ENCODE measurements around the gene ZNF668. TPM values are rescaled to one million over a fixed set of nuclear protein-coding genes. Genes with fewer than 3 reads are reported as not detected.

ZNF668 gene
- total and polyA plus RNA-seq, 2 of the 4 experiments (the other 2 are of a cell fraction): 4.5 to 11.6 TPM

GRCh38 chr16:31089199-31089598 is 15.2 kb upstream of the ZNF668 start:
- Histone ChIP-seq H2AK5ac (ENCODE audit: low read depth, low read length) (no peak overlapping the region), H3K4me3 (ENCODE audit: insufficient read depth, low read depth, low read length) (no peak overlapping the region), H3K27me3 (ENCODE audit: control insufficient read depth, insufficient read depth, low read length) (no peaks in the 10 kb centered on the region), H3K9me3 (ENCODE audit: control insufficient read depth, insufficient read depth, low read length) (no peaks in the 10 kb centered on the region), H4K91ac (ENCODE audit: insufficient read depth, low read depth, low read length) (no peak overlapping the region), H3K4me2 (ENCODE audit: low read depth, low read length) (no peak overlapping the region), H3K4ac (ENCODE audit: low read depth, low read length) (no peak overlapping the region), H2AFZ (replicated peaks; ENCODE audit: low read length, poor library complexity) (no peak overlapping the region), H2BK120ac (ENCODE audit: low read depth, low read length) (no peak overlapping the region), H4K8ac (ENCODE audit: low read depth in 2 of 2, low read length in 2 of 2) (no peak overlapping the region), H3K27ac (ENCODE audit: insufficient read depth, low read length) (no peak overlapping the region), H3K9me1 (ENCODE audit: insufficient read depth, low read length) (peaks cover 10% of the 10 kb centered on the region), H2BK15ac (ENCODE audit: low read depth, low read length) (no peak overlapping the region), H2AK9ac (replicated peaks; ENCODE audit: low read depth, low read length, poor library complexity) (peak overlapping the region; percentile 5), H2BK5ac (ENCODE audit: low read depth, low read length, poor library complexity, severe bottlenecking) (no peak overlapping the region), H3K23ac (ENCODE audit: low read depth, low read length) (no peak overlapping the region), H3K56ac (ENCODE audit: extremely low read depth, insufficient read depth, low read length) (no peak overlapping the region), H3K18ac (ENCODE audit: low read depth, low read length) (no peak overlapping the region), H3K14ac (replicated peaks; ENCODE audit: low read depth, low read length) (no peak overlapping the region), H3K4me1 (ENCODE audit: control insufficient read depth, insufficient read depth, low read length) (peaks cover 3% of the 10 kb centered on the region), H3K79me1 (ENCODE audit: low read depth in 1 of 2, low read length in 2 of 2) (peaks cover 32 to 62% of the 10 kb centered on the region in 2 experiments), H3K36me3 (ENCODE audit: control insufficient read depth, insufficient read depth, low read length) (peaks cover 40% of the 10 kb centered on the region), H4K20me1 (ENCODE audit: insufficient read depth, low read length) (peaks cover 14% of the 10 kb centered on the region), H3K9ac (ENCODE audit: low read depth, low read length) (no peak overlapping the region), H4K5ac (ENCODE audit: low read depth, low read length) (no peak overlapping the region), H2BK20ac (ENCODE audit: low read depth, low read length) (no peak overlapping the region)
- no peak for ATAC-seq (ENCODE audit: low read depth)
- intact Hi-C loops (cut with micrococcal nuclease) (no loop called here), in situ Hi-C loops (cut with MboI; ENCODE audit: low sequenced_read_pairs) (loop anchor here (10.0 kb wide), 1 partner anchor 104 kb away; the partner anchor contains the start of gene HSD3B7), dilution Hi-C loops (cut with HindIII; ENCODE audit: low sequenced_read_pairs, unreplicated experiment) (no loop called here)
- ChIA-PET POLR2A (ENCODE audit: unreplicated experiment) (no interaction called here), CTCF (no interaction called here)
- TF ChIP-seq BHLHE40 (IDR thresholded peaks at IDR 0.05; ENCODE audit: low read depth, low read length): no peak
- TF ChIP-seq NFE2L2 (IDR thresholded peaks at IDR 0.05; ENCODE audit: low read depth, low read length): no peak
- no peak for TF ChIP-seq USF2 (IDR thresholded peaks at IDR 0.05; ENCODE audit: low read depth, low read length)
- TF ChIP-seq MXI1 (IDR thresholded peaks at IDR 0.05; ENCODE audit: borderline replicate concordance, low read depth, low read length): no peak
- TF ChIP-seq RCOR1 (IDR thresholded peaks at IDR 0.05; ENCODE audit: insufficient replicate concordance, low read length): no peak
- TF ChIP-seq FOS (IDR thresholded peaks at IDR 0.05; ENCODE audit: low read depth, low read length): no peak
- no peak for TF ChIP-seq SMC3 (IDR thresholded peaks at IDR 0.05; ENCODE audit: low read depth, low read length)
- no peak for TF ChIP-seq POLR2A (IDR thresholded peaks at IDR 0.05; ENCODE audit: low read depth, low read length)
- no peak for TF ChIP-seq RAD21 (IDR thresholded peaks at IDR 0.05; ENCODE audit: low read length)
- TF ChIP-seq ELK1 (IDR thresholded peaks at IDR 0.05; ENCODE audit: borderline replicate concordance, low read depth, low read length): no peak
- TF ChIP-seq MAFK (IDR thresholded peaks at IDR 0.05; ENCODE audit: low read depth, low read length): no peak
- TF ChIP-seq CHD1 (IDR thresholded peaks at IDR 0.05; ENCODE audit: low read depth, low read length): no peak
- TF ChIP-seq RFX5 (IDR thresholded peaks at IDR 0.05; ENCODE audit: low read depth, low read length): no peak
- no peak for TF ChIP-seq MAZ (IDR thresholded peaks at IDR 0.05; ENCODE audit: borderline replicate concordance, low read depth, low read length)
- no peak for TF ChIP-seq CTCF (conservative IDR thresholded peaks at IDR 0.05; ENCODE audit: low read depth, low read length)
- no peak for TF ChIP-seq CEBPB (IDR thresholded peaks at IDR 0.05; ENCODE audit: low read depth, low read length)
- no CpG with 5 or more reads among the region's 8 CpGs for WGBS, 2 experiments (ENCODE audit: extremely low coverage in 2 of 2, insufficient read length in 1 of 2)
- no TSS peak for BruUV-seq (replicated peaks)
- no peak for DNase-seq

All from IMR-90 (cell line).